ES-I3 (cell line): Measurements from ENCODE around the gene BOLL.
"Not testable (repeated sequence)": the region's sequence is repeated elsewhere in the genome, so short reads cannot be mapped to it uniquely, and the experiment has no call there.

Experiments
- H3K36me3 ChIP-seq: 2 replicates; pipeline ENCODE4 v1.6.1; 2013; ENCODE audit warnings: mild to moderate bottlenecking, low read length, control low read depth, moderate library complexity; ENCODE audit not compliant: insufficient read depth
- H3K4me1 ChIP-seq: 2 replicates; pipeline ENCODE4 v1.6.1; 2013; ENCODE audit warnings: mild to moderate bottlenecking, control low read depth, low read length; ENCODE audit not compliant: insufficient read depth
- H3K9ac ChIP-seq: 2 replicates; pipeline ENCODE4 v1.6.1; 2013; ENCODE audit warnings: low read depth, mild to moderate bottlenecking, low read length, moderate library complexity
- H3K9me3 ChIP-seq: 2 replicates; pipeline ENCODE4 v1.6.1; 2013; ENCODE audit warnings: mild to moderate bottlenecking, low read length, moderate library complexity; ENCODE audit not compliant: control insufficient read depth, insufficient read depth

The BOLL gene

GRCh38 chr2:197784956-197785941, at the start of gene BOLL:
Gene BOLL (minus strand): TSS chr2:197785319. CDS start chr2:197781850, 3,469 bp downstream.
- Histone ChIP-seq H3K4me1 (no peaks in the 10 kb centered on the region), H3K9me3 (no peaks in the 10 kb centered on the region), H3K36me3 (no peaks in the 10 kb centered on the region), H3K9ac (peak within 1 kb of the TSS; percentile 43; the same call in 1 of the 2 replicates)

- not testable (repeated sequence) for H3K36me3 ChIP-seq, H3K4me1 ChIP-seq, H3K9ac ChIP-seq, H3K9me3 ChIP-seq
Observed at GRCh38 chr2:197834771-197835170, 49.7 kb upstream of the BOLL start.

- H3K4me1 ChIP-seq: no peaks in the 10 kb centered on the region; the same call in 1 of the 2 replicates
- H3K9ac ChIP-seq: no peak overlapping the region
- H3K9me3 ChIP-seq: no peaks in the 10 kb centered on the region; the same call in 1 of the 2 replicates
- H3K36me3 ChIP-seq: no peaks in the 10 kb centered on the region
Observed at GRCh38 chr2:197828464-197829135, 43.5 kb upstream of the BOLL start.

- Histone ChIP-seq H3K9me3 (no peaks in the 10 kb centered on the region; the same call in 1 of the 2 replicates), H3K36me3 (no peaks in the 10 kb centered on the region), H3K4me1 (no peaks in the 10 kb centered on the region; the same call in 1 of the 2 replicates), H3K9ac (no peak overlapping the region)
Observed at GRCh38 chr2:197827618-197828017, 42.5 kb upstream of the BOLL start.

GRCh38 chr2:197822333-197822732, 37.2 kb upstream of the BOLL start:
- no peaks in the 10 kb centered on the region; the same call in 1 of the 2 replicates for H3K4me1 ChIP-seq
- H3K9ac ChIP-seq: no peak overlapping the region
- no peaks in the 10 kb centered on the region; the same call in 1 of the 2 replicates for H3K9me3 ChIP-seq
- no peaks in the 10 kb centered on the region for H3K36me3 ChIP-seq

GRCh38 chr2:197821550-197822289, 36.6 kb upstream of the BOLL start:
- no peaks in the 10 kb centered on the region for H3K36me3 ChIP-seq
- H3K9ac ChIP-seq: no peak overlapping the region

GRCh38 chr2:197814526-197814925, 29.4 kb upstream of the BOLL start:
- H3K4me1 ChIP-seq: peaks cover 3% of the 10 kb centered on the region; the same call in 1 of the 2 replicates
- H3K36me3 ChIP-seq: no peaks in the 10 kb centered on the region
- H3K9ac ChIP-seq: no peak overlapping the region
- H3K9me3 ChIP-seq: no peaks in the 10 kb centered on the region

More at GRCh38 chr2:197821550-197822289, 36.6 kb upstream of the BOLL start:
- Histone ChIP-seq H3K4me1 (no peaks in the 10 kb centered on the region; the same call in 1 of the 2 replicates), H3K9me3 (no peaks in the 10 kb centered on the region; the same call in 1 of the 2 replicates)

- H3K36me3 ChIP-seq: no peaks in the 10 kb centered on the region
- H3K9ac ChIP-seq: no peak overlapping the region
- peaks cover 3% of the 10 kb centered on the region; the same call in 1 of the 2 replicates for H3K4me1 ChIP-seq
- H3K9me3 ChIP-seq: no peaks in the 10 kb centered on the region
Observed at GRCh38 chr2:197813093-197813787, 28.1 kb upstream of the BOLL start.

GRCh38 chr2:197810491-197810890, 25.4 kb upstream of the BOLL start:
- Histone ChIP-seq H3K9me3 (no peaks in the 10 kb centered on the region), H3K9ac (no peak overlapping the region), H3K4me1 (peaks cover 3% of the 10 kb centered on the region; the same call in 1 of the 2 replicates), H3K36me3 (no peaks in the 10 kb centered on the region)

GRCh38 chr2:197810016-197810415, 24.9 kb upstream of the BOLL start:
- Histone ChIP-seq H3K36me3 (no peaks in the 10 kb centered on the region), H3K4me1 (peaks cover 3% of the 10 kb centered on the region; the same call in 1 of the 2 replicates), H3K9ac (no peak overlapping the region)

GRCh38 chr2:197809064-197809463, 23.9 kb upstream of the BOLL start:
- H3K36me3 ChIP-seq: no peaks in the 10 kb centered on the region
- H3K4me1 ChIP-seq: peaks cover 3% of the 10 kb centered on the region; the same call in 1 of the 2 replicates
- H3K9ac ChIP-seq: no peak overlapping the region
- H3K9me3 ChIP-seq: no peaks in the 10 kb centered on the region

More at GRCh38 chr2:197810016-197810415, 24.9 kb upstream of the BOLL start:
- H3K9me3 ChIP-seq: no peaks in the 10 kb centered on the region

- peaks cover 3% of the 10 kb centered on the region; the same call in 1 of the 2 replicates for H3K4me1 ChIP-seq
- no peak overlapping the region for H3K9ac ChIP-seq
- no peaks in the 10 kb centered on the region for H3K36me3 ChIP-seq
- H3K9me3 ChIP-seq: no peaks in the 10 kb centered on the region
Observed at GRCh38 chr2:197805715-197806633, 20.9 kb upstream of the BOLL start.
